HEK293T (cell line): ENCODE measurements around the gene C5AR2.

Experiments used
- CTCF ChIA-PET: fragments of 350-600 bp; formaldehyde crosslinking; extraction: SDS; loops from one replicate; lab custom pipeline; 2021; ENCODE audit warnings: antibody characterized with exemption, inconsistent platforms; lab: Yijun Ruan, JAX
- POLR2A ChIA-PET: fragments of 350-600 bp; formaldehyde crosslinking; extraction: SDS; loops from one replicate; lab custom pipeline; 2020; ENCODE audit warnings: antibody characterized with exemption, inconsistent platforms; lab: Yijun Ruan, JAX
- DNase-seq: peaks from one replicate; pipeline ENCODE4 v3.0.0; 2012; ENCODE audit warnings: mixed read lengths; ENCODE audit errors: extremely low spot score
- ARNT ChIP-seq: fragments of 450-650 bp; IDR thresholded peaks from 2 replicates; pipeline ENCODE4 v1.6.1; 2017; ENCODE audit warnings: mild to moderate bottlenecking
- BHLHE40 ChIP-seq: fragments of 450-650 bp; IDR thresholded peaks from 2 replicates; pipeline ENCODE4 v1.6.1; 2016; ENCODE audit warnings: mild to moderate bottlenecking, moderate library complexity, borderline replicate concordance
- CTBP1 ChIP-seq: fragments of 450-650 bp; IDR thresholded peaks from 2 replicates; pipeline ENCODE4 v1.6.1; 2016; ENCODE audit warnings: borderline replicate concordance
- ELF4 ChIP-seq: fragments of 450-650 bp; IDR thresholded peaks from 2 replicates; pipeline ENCODE4 v1.6.1; 2017; ENCODE audit warnings: antibody characterized with exemption
- FOXA1 ChIP-seq: fragments of 450-650 bp; IDR thresholded peaks from 2 replicates; pipeline ENCODE4 v1.6.1; 2016; ENCODE audit warnings: mild to moderate bottlenecking
- FOXK2 ChIP-seq: fragments of 450-650 bp; IDR thresholded peaks from 2 replicates; pipeline ENCODE4 v1.6.1; 2016; ENCODE audit warnings: mild to moderate bottlenecking
- FOXM1 ChIP-seq: fragments of 450-650 bp; IDR thresholded peaks from 2 replicates; pipeline ENCODE4 v1.6.1; 2017; ENCODE audit warnings: mild to moderate bottlenecking, borderline replicate concordance
- HDGF ChIP-seq: fragments of 450-650 bp; IDR thresholded peaks from 2 replicates; pipeline ENCODE4 v1.6.1; 2017; ENCODE audit warnings: antibody characterized with exemption, borderline replicate concordance
- L3MBTL2 ChIP-seq: fragments of 450-650 bp; conservative IDR thresholded peaks from 2 replicates; pipeline ENCODE4 v1.6.1; 2016; ENCODE audit warnings: mild to moderate bottlenecking
- LEF1 ChIP-seq: fragments of 450-650 bp; IDR thresholded peaks from 2 replicates; pipeline ENCODE4 v1.6.1; 2017; ENCODE audit warnings: mild to moderate bottlenecking, borderline replicate concordance
- NFRKB ChIP-seq: fragments of 450-650 bp; IDR thresholded peaks from 2 replicates; pipeline ENCODE4 v1.6.1; 2016; ENCODE audit warnings: mild to moderate bottlenecking, moderate library complexity
- SP1 ChIP-seq: fragments of 450-650 bp; IDR thresholded peaks from 2 replicates; pipeline ENCODE4 v1.6.1; 2017
- SUZ12 ChIP-seq: fragments of 450-650 bp; IDR thresholded peaks from 2 replicates; pipeline ENCODE4 v1.6.1; 2016; ENCODE audit warnings: mild to moderate bottlenecking
- TARDBP ChIP-seq: fragments of 450-650 bp; IDR thresholded peaks from 2 replicates; pipeline ENCODE4 v1.6.1; 2016
- ZNF384 ChIP-seq: fragments of 450-650 bp; IDR thresholded peaks from 2 replicates; pipeline ENCODE4 v1.6.1; 2016
- TF ChIP-seq, protein P1 (sequence below): fragments of 450-650 bp; IDR thresholded peaks from 2 replicates; pipeline ENCODE4 v1.6.1; 2016

The C5AR2 gene

DNA sequence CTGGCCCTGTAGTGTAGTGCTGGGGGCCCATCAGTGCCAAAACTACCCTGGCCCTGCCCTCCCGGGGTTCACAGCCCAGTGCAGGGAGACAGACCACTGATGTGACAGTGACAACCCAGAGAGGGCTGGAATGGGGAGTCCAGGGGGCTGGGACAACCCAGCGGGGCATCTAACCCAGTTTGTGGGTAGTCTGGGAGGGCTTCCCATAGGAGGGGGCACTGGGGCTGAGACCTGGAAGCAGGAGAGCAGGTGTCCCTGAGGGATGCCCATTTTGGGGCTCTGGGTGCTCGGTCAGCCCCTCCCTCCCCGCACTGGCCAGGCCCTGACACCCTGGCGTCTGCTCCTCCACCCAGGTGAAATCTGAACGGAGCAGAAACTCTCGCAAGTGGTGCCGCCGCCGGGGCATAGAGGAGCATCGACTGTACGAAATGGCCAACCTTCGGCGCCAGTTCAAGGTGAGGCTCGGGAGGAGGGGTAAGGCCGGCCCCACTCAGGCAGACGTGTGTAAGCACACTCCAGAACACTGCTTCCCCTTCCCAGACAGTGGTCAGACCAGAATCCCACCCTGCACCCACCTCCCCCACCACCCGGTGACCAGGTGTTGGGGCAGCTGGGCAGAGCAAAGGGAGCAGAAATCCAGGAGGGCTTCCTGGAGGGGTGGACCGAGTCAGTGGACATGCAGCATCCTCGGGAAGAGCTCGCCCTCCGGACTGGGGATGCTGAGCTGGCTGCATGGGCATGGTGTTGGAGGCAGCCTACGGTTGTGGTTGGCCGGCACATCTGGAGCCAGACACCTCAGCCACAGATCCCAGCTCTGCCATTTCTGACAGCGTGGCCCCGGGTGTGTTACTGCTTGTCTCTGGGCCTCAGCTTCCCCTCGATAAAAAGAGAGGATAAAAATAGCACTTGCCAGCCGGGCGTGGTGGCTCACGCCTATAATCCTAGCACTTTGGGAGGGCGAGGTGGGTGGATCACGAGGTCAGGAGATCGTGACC, 41.6 kb downstream of the C5AR2 start:
- TF ChIP-seq, protein P1, sequence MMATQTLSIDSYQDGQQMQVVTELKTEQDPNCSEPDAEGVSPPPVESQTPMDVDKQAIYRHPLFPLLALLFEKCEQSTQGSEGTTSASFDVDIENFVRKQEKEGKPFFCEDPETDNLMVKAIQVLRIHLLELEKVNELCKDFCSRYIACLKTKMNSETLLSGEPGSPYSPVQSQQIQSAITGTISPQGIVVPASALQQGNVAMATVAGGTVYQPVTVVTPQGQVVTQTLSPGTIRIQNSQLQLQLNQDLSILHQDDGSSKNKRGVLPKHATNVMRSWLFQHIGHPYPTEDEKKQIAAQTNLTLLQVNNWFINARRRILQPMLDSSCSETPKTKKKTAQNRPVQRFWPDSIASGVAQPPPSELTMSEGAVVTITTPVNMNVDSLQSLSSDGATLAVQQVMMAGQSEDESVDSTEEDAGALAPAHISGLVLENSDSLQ = no peak
- no peak for TF ChIP-seq TARDBP
- TF ChIP-seq CTBP1 = no peak
- TF ChIP-seq LEF1 = no peak
- TF ChIP-seq ZNF384 = no peak
- no peak for TF ChIP-seq FOXM1
- TF ChIP-seq FOXK2 = no peak
- no peak for TF ChIP-seq NFRKB
- no peak for TF ChIP-seq L3MBTL2
- TF ChIP-seq SUZ12 = no peak
- TF ChIP-seq ARNT = no peak
- no peak for TF ChIP-seq SP1
- no peak for TF ChIP-seq ELF4
- no peak for TF ChIP-seq HDGF
- no peak for TF ChIP-seq FOXA1
- TF ChIP-seq BHLHE40 = no peak
- DNase-seq = no peak
- ChIA-PET CTCF (no interaction called here), POLR2A (no interaction called here)

DNA sequence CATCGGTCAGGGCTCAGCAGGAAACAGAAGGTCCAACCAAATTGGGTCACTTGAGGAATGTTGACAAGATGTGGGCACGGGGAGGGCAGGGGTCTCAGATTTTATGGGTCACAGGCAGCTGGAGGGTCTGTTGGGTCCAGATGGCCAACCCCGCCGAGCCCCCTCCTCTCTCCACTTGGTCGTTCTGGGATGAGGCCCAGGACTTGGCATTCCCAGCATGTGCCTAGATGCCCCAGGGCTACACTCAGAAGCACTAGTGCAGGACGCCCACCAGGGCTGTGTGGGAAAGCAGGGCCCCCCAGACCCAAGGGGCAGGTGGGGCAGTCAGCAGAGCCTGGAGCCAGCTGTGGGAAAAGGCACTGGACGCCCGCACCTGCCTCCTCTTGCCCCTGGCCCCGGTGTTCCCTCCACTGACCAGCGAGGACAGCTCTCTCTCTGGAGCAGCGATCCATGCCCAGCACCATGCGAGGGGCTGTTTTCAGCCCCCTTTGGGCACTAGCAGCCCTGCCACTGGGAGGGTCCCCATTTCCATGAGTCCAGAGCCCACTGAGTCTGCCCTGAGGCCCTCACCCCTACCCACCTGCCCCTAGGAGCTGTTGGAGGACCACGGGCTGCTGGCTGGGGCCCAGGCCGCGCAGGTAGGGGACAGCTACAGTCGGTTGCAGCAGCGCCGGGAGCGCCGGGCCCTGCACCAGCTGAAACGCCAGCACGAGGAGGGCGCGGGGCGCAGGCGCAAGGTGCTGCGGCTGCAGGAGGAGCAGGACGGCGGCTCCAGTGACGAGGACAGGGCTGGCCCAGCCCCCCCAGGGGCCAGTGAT, 43.1 kb downstream of the C5AR2 start:
- CTCF ChIA-PET = no interaction called here
- TF ChIP-seq SP1 (no peak), FOXK2 (no peak), FOXA1 (no peak), HDGF (no peak), ARNT (no peak), CTBP1 (no peak), LEF1 (no peak), ZNF384 (no peak), ELF4 (no peak), FOXM1 (no peak), TARDBP (no peak), NFRKB (no peak), BHLHE40 (no peak), L3MBTL2 (no peak), SUZ12 (no peak)
- TF ChIP-seq, protein P1 = no peak
- DNase-seq = no peak
- POLR2A ChIA-PET = no interaction called here

DNA sequence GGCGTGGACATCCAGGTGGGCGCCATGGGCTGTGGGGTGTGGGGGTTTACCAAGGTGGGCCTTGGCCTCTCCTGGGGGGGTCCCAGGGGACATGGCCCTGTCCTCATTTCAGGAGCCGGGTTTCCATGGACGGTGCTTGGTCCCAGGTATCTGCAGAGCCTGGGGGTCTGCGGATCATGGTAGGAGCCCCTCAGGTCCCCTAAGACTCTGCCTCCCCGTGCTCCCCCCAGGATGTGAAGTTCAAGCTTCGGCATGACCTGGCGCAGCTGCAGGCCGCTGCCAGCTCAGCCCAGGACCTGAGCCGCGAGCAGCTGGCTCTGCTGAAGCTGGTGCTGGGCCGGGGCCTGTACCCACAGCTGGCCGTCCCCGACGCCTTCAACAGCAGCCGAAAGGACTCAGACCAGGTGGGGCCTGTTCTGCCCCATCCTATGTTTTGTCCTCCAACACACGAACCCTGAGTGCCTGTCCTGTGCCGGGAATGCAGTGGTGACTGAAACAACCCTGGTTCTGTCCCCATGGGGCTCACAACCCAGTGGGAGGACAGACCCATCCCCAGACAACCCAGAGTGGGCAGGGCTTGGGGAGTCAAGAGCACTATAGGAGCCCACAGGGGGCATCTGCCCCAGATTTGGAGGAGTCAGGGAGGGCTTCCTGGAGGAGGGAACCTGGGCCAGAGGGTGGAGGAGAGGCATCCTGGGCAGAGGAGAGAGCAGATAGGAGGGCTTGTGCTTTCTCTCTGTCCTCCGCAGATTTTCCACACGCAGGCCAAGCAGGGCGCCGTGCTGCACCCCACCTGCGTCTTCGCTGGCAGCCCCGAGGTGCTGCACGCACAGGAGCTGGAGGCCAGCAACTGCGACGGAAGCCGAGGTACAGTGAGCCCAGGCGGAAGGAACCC, 44.0 kb downstream of the C5AR2 start:
- DNase-seq = no peak
- TF ChIP-seq SUZ12 (no peak), LEF1 (no peak), FOXK2 (no peak), FOXM1 (no peak), ARNT (no peak), NFRKB (no peak), L3MBTL2 (no peak), FOXA1 (no peak), SP1 (no peak), HDGF (no peak), BHLHE40 (no peak), ZNF384 (no peak)
- TF ChIP-seq, protein P1 = no peak
- CTCF ChIA-PET = no interaction called here
- POLR2A ChIA-PET = no interaction called here

DNA sequence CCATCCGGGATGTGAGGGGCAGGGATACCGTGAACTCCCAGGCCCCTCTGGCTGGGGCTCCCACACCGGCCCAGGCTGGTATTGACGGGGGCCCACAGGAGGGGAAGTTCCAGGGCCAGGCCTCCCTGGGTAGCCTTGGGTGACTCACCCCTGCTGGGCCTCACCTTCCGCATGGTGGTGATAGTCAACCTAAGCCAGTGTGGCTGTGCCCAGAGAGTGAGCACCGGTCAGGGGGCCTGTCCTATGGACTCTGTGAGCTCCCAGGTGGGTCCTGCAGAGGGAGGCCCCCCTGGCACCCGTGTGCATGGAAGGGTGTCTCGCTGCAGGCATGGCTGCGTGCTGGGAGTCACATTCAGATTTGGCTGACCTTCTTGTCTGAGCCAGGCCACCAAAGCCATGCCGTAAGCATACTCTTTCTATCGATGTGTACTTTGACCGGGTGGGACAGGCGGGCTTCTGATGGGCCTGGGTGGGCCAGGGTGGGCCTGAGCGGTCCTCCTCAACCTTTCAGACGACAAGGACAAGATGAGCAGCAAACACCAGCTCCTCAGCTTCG, 44.7 kb downstream of the C5AR2 start:
- ChIA-PET POLR2A (no interaction called here), CTCF (no interaction called here)
- TF ChIP-seq, protein P1 = no peak
- TF ChIP-seq ELF4 (no peak), FOXK2 (no peak), NFRKB (no peak), CTBP1 (no peak), ZNF384 (no peak), FOXM1 (no peak), HDGF (no peak), TARDBP (no peak)
- no peak for DNase-seq
